ENCODE measurements around the gene CIAO1.

DNA sequence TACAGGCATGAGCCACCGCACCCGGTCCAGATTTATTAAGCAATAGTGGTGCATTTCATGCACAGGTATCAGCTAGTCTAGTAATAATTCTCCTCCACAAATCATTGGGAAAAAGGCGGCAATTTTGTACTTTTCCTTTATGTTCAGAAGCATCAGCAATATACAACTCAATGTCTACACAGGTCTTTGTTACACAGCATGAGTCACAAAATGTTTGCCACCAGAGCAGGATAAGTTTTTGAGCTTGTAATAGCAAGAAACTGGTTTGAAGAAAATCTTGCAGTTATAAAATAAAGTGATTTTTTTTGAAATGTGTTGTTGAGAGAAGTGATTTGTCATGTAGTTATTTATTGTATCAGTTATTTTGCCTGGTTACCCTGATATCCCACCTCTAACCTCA, 54.3 kb downstream of the CIAO1 start:
- TF ChIP-seq, protein P1, sequence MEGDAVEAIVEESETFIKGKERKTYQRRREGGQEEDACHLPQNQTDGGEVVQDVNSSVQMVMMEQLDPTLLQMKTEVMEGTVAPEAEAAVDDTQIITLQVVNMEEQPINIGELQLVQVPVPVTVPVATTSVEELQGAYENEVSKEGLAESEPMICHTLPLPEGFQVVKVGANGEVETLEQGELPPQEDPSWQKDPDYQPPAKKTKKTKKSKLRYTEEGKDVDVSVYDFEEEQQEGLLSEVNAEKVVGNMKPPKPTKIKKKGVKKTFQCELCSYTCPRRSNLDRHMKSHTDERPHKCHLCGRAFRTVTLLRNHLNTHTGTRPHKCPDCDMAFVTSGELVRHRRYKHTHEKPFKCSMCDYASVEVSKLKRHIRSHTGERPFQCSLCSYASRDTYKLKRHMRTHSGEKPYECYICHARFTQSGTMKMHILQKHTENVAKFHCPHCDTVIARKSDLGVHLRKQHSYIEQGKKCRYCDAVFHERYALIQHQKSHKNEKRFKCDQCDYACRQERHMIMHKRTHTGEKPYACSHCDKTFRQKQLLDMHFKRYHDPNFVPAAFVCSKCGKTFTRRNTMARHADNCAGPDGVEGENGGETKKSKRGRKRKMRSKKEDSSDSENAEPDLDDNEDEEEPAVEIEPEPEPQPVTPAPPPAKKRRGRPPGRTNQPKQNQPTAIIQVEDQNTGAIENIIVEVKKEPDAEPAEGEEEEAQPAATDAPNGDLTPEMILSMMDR (IDR thresholded peaks at IDR 0.05) = no peak
- TF ChIP-seq EZH2 (IDR thresholded peaks at IDR 0.05; ENCODE audit: borderline replicate concordance, insufficient read depth, low read depth, low read length, poor library complexity, severe bottlenecking) = no peak
